Left renal cortex interstitium (tissue), 4 donors: ENCODE measurements around the gene MGAT5. TPM values are rescaled to one million over a fixed set of nuclear protein-coding genes. Genes with fewer than 3 reads are reported as not detected.

Experiments used
- DNase-seq, 4 donors: peaks; one replicate each; pipeline ENCODE4 v3.0.0-alpha.2; 2013; ENCODE audit warnings: low read depth in 4 of 4, low spot score in 2 of 4, missing footprints in 1 of 4
- polyA plus RNA-seq, 4 donors: library from polyadenylated mRNA; unstranded; fragments of 120-200 nt; gene quantifications; one replicate each; pipeline ENCODE4 v1.2.1, GENCODE V29; 2013; ENCODE audit not compliant: insufficient read length in 4 of 4

The MGAT5 gene
- polyA plus RNA-seq, 4 donors: 42.8 to 48.9 (median 45.8) TPM

DNA sequence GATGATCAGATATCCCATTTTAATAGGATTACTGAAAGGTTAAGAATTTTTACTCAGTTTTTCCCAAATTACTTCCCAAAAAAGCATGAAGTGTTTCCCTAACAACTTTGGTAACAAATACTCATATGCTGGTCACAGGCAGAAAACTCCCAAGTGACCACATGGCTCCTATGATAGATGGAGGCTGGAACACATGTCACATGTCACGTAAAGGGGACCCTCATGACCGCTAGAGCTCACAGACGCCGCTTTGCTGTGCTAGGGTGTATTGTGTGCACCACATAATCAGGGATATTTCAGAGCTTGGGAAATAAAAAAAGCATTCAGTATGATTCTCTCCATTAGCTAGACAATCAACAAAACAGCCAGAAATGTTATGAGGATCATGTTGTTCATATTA lies 236.7 kb downstream of the MGAT5 start:
- no peak for DNase-seq

DNA sequence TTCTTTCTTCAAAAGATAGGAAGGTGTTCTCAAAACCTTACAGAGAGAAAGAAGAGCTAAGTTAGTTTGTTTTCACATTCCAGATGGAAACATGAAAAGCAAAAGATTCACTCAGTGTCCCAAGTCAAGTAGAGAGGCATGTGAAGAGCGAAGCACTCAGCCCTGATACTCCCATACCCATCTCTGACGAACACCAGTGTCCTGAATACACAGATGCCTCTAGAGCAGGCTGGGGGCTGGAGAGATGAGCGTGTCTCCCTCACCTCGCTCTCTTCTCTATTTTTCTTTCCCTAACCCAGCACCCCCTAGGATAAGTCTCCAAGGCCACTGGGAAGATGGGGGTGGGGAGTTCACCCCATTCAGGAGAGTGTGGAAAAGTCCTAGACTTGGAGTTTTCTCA lies 237.2 kb downstream of the MGAT5 start:
- DNase-seq: no peak

DNA sequence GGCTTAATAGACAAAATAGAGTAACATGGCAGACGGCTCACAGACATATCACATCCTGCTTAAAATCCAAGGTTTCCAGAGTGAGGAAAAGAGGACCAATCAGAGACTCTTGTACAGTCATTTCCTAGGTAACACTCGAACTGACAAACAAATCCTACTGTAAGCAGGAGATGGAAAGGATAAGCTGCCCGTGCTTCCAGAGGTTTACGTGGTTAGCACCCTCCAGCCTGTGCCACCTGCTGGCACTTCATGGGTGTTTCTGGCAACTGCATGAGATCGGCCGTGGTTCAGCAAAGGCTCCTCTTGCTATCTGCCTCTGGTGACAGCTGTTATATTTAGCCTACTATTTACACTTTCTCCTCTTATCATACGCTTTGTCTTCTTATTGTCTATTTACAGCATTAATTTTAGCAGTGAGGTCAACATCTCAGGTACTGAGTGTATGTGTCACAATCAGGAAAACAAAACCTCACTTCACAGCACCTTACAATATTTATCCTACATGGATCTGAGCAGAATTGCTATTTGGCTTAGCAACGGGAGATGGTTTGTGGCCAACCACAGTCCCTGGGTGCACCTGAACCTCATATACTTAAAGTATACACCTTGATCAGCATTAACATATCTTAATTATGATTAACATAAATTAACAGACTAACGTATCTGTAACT lies 238.0 kb downstream of the MGAT5 start:
- no peak for DNase-seq

DNA sequence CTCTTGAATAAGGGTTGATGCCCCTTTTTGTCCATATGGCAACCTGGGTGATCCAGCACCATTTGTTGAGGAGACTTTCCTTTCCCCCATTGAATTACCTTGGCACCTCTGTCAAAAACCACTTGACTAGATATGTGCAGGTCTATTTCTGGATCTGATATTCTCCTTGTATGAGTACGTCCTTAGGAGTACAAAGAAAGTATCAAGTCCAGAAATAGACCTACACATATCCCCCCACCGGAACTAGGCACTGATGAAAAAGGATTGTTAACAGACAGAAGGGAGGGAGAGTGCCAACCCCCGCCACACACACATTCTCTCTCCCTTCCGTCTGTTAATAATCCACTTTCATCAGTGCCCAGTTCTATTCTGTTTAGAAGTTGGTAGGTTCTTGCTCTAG lies 239.9 kb downstream of the MGAT5 start:
- no peak for DNase-seq

DNA sequence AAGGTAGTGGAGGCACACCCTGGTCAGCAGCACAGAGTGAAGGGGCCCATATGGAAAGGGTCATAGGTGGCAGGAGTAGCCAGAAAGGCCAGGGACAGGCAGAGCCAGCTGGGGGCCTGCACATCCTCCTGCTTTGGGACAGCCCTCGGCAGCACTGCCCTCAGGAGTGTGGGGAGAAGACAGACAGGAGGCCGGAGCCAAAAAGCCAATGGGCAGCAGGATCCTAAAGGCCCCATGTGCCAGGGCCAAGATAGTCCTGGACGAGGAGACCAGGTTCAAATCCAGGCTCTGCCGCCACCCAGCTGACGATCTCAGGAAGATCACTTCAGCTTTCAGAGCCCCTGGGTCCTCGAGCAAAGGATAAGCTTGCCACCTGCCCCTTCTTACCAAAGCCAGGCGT lies 244.8 kb downstream of the MGAT5 start:
- no peak for DNase-seq

DNA sequence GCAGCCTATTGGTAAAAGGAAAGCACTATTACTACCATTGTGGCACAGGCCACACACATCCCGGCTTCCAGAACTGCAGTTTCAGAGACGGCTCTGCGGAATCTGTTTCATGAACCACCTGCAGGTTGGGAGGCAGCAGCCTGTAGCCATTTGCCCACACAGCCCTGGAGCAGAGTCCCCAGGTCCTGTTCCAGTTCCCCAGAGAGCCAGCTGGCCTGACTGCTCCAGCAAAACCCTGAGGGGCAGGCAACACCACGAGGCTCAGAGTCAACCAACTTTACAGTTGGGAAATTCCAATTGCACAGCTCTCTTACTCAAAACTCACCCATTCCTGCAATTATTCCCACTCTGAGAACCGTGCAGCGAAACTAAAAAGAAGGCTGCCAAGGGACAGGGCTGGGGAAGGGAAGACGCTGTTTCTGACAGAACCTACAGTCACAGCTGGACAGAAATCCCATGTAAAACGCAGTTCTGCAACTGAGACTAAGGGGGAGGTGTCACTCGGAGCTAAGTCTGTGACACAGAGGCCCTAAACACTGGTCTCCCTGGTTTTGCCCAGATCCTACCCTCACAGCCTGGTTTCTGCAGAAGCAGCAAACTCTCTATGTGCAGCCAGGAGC lies 245.5 kb downstream of the MGAT5 start:
- DNase-seq: no peak

DNA sequence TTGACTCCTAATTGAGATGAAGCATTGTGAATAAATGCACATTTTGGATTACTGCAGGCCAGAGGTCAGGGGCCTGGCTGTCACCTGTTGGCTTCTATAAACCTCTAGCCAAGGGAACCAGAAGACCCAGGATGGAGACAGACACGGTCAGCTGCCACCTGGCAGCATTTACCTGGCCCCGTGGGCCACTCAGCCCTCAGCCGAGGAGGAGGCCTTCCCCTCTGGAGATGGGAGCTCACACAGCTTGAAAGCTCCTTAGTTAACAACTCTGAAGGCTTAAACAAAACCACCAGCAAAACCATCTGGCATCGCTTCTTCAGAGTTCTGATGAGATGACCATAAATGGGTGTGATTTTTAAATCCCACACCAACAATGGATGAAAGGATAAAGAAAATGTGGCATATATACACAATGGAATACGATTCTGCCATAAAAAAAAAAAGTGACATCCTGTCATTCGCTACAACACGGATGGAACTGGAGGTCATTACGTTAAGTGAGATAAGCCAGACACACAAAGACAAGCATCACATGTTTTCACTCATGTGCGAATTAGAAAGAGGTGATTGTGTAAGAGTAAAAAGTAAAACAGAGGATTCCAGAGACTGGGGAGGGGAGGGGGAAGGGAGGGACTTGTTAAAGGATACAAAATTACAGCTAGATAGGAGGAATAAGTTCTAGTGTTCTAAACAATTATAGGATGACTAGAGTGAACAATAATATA lies 246.5 kb downstream of the MGAT5 start:
- DNase-seq: no peak

DNA sequence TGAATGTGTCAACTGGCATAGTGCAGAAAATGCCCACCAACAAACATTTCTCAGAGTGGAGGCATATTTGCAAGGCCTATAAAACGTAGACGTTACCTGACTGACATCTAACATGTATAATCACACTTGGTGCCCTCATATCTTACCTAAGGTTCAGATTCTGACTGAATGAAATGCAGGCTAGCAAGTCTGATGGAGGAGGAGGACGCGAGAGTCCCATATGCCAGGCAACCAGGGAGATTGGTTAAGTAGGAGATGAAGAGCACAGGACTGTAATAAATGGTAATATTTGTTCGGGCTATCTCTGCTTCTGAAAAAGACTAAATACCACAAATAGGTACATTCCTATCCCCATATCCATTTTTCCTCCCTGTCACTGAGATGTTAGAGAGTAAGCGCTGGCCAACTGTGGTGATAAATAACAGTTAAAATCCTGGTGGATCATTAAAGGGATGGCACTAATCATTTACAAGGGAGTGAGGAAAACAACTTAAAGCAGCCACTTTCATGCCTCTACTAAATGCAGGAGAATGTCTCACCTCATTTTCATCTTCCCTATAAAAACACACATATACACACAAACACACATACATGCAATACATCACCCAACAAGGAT lies 247.7 kb downstream of the MGAT5 start:
- DNase-seq: no peak

DNA sequence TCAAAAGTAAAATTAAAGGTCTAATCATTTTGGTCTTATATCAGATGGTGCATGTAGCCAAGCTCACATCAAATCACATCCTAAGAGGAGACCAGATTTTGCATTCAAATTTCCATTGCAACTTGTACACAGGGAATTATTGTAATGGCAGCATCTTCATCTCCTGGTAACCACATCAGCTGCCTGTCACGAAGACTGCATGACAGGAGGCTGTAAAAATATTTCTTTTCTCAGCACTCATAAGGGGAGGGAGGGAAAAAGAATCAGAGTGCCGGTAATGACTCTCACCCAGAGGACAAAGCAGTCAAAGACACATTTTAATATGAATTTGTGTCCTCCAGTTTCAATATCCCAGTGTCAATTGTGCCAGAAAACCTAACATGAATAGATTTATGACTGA lies 248.2 kb downstream of the MGAT5 start:
- no peak for DNase-seq
